Neural cell (in vitro differentiated cells): ENCODE data around the gene BRD3OS. TPM values are rescaled to one million over a fixed set of nuclear protein-coding genes. Genes with fewer than 3 reads are reported as not detected.

Experiments
- H2AFZ ChIP-seq: fragments of 200-600, 300-800 bp; sonication (generic), shearing (Covaris generic); 2 replicates; pipeline ENCODE4 v1.6.0; 2014; ENCODE audit warnings: low read depth, mild to moderate bottlenecking, antibody characterized with exemption, low read length, moderate library complexity
- H3F3A ChIP-seq: fragments of 200-600 bp; shearing (Covaris generic); 2 replicates; pipeline ENCODE4 v1.6.1; 2016; ENCODE audit warnings: mild to moderate bottlenecking, moderate library complexity, mixed read lengths, antibody characterized with exemption, low read length; ENCODE audit not compliant: insufficient read depth, poor library complexity, severe bottlenecking
- H3K27ac ChIP-seq: fragments of 200-600, 300-800 bp; sonication (generic), shearing (Covaris generic); 2 replicates; pipeline ENCODE4 v1.5.1; 2014; ENCODE audit warnings: mild to moderate bottlenecking, low read length, moderate library complexity
- H3K27me3 ChIP-seq: fragments of 300-800, 200-600 bp; sonication (generic), shearing (Covaris generic); 2 replicates; pipeline ENCODE4 v1.6.0; 2014; ENCODE audit warnings: mild to moderate bottlenecking, low read depth, low read length, moderate library complexity; ENCODE audit not compliant: insufficient read depth
- H3K36me3 ChIP-seq: fragments of 300-800, 200-600 bp; sonication (generic), shearing (Covaris generic); 2 replicates; pipeline ENCODE4 v1.5.1; 2014; ENCODE audit warnings: mild to moderate bottlenecking, antibody characterized with exemption, low read length, moderate library complexity; ENCODE audit not compliant: insufficient read depth
- H3K4me2 ChIP-seq: fragments of 300-800, 200-600 bp; sonication (generic), shearing (Covaris generic); 2 replicates; pipeline ENCODE4 v1.6.0; 2014; ENCODE audit warnings: mild to moderate bottlenecking, low read length
- H3K4me3 ChIP-seq: fragments of 300-800, 200-600 bp; sonication (generic), shearing (Covaris generic); 2 replicates; pipeline ENCODE4 v1.5.1; 2014; ENCODE audit warnings: mild to moderate bottlenecking, low read length, moderate library complexity
- H3K79me2 ChIP-seq: fragments of 200-600 bp; shearing (Covaris generic); replicated peaks from 2 replicates; pipeline ENCODE4 v1.6.0; 2014; ENCODE audit warnings: mild to moderate bottlenecking, low read length, moderate library complexity; ENCODE audit not compliant: insufficient read depth
- H3K9ac ChIP-seq: fragments of 300-800, 200-600 bp; sonication (generic), shearing (Covaris generic); 2 replicates; pipeline ENCODE4 v1.6.1; 2016; ENCODE audit warnings: mild to moderate bottlenecking, low read length, mixed read lengths
- H3K9me2 ChIP-seq: fragments of 200-600 bp; shearing (Covaris generic); 2 replicates; pipeline ENCODE4 v1.6.1; 2016; ENCODE audit warnings: mild to moderate bottlenecking, low read length, mixed read lengths; ENCODE audit not compliant: insufficient read depth
- H3K9me3 ChIP-seq: fragments of 200-600, 300-800 bp; sonication (generic), shearing (Covaris generic); 2 replicates; pipeline ENCODE4 v1.6.1; 2016; ENCODE audit warnings: mild to moderate bottlenecking, mixed run types, low read length, moderate library complexity, mixed read lengths
- H4K20me1 ChIP-seq: fragments of 200-600 bp; shearing (Covaris generic); 2 replicates; pipeline ENCODE4 v1.6.1; 2016; ENCODE audit warnings: mild to moderate bottlenecking, mixed run types; ENCODE audit not compliant: insufficient read depth
- CTCF ChIP-seq: fragments of 450-650 bp; IDR thresholded peaks from 2 replicates; pipeline ENCODE4 v1.5.1; 2014; ENCODE audit warnings: antibody characterized with exemption, mild to moderate bottlenecking, moderate library complexity; ENCODE audit not compliant: poor library complexity, severe bottlenecking
- EP300 ChIP-seq: fragments of 450-650 bp; conservative IDR thresholded peaks from 2 replicates; pipeline ENCODE4 v1.6.1; 2014; ENCODE audit warnings: antibody characterized with exemption, mild to moderate bottlenecking, moderate library complexity; ENCODE audit not compliant: poor library complexity, severe bottlenecking
- EZH2 ChIP-seq: fragments of 200-600, 300-800 bp; shearing (Covaris generic), sonication (generic); IDR thresholded peaks from 2 replicates; pipeline ENCODE4 v1.6.1; 2014; ENCODE audit warnings: antibody characterized with exemption, low read length, borderline replicate concordance, mild to moderate bottlenecking; ENCODE audit not compliant: insufficient read depth, poor library complexity, severe bottlenecking
- MXI1 ChIP-seq: fragments of 450-650 bp; conservative IDR thresholded peaks from 2 replicates; pipeline ENCODE4 v1.6.1; 2014; ENCODE audit warnings: antibody characterized with exemption, mild to moderate bottlenecking; ENCODE audit not compliant: poor library complexity, severe bottlenecking
- POLR2AphosphoS5 ChIP-seq: IDR thresholded peaks from 2 replicates; pipeline ENCODE4 v1.6.1; 2012
- RAD21 ChIP-seq: fragments of 450-650 bp; conservative IDR thresholded peaks from 2 replicates; pipeline ENCODE4 v1.6.1; 2014; ENCODE audit warnings: antibody characterized with exemption, mild to moderate bottlenecking, moderate library complexity
- REST ChIP-seq: IDR thresholded peaks from 2 replicates; pipeline ENCODE4 v1.6.1; 2012; ENCODE audit warnings: borderline replicate concordance
- SMC3 ChIP-seq: fragments of 450-650 bp; conservative IDR thresholded peaks from 2 replicates; pipeline ENCODE4 v1.6.1; 2014; ENCODE audit warnings: antibody characterized with exemption, mild to moderate bottlenecking, moderate library complexity; ENCODE audit not compliant: poor library complexity
- TAF1 ChIP-seq: IDR thresholded peaks from 2 replicates; pipeline ENCODE4 v1.6.1; 2012; ENCODE audit warnings: low read depth
- polyA plus RNA-seq: library from polyadenylated mRNA; depleted of rRNA; stranded (reverse); fragments of >200 nt; gene quantifications from 2 replicates; pipeline ENCODE4 v1.2.3, GENCODE V29; 2014

Gene BRD3OS
- polyA plus RNA-seq, 1 donor from 2014 or later = 49.5 TPM

GRCh38 chr9:133993635-133994253 is 31.5 kb upstream of the BRD3OS start:
- H3K27ac ChIP-seq = no peak overlapping the region
- no peaks in the 10 kb centered on the region for H3K9me2 ChIP-seq
- no peak overlapping the region for H2AFZ ChIP-seq
- no peaks in the 10 kb centered on the region for H4K20me1 ChIP-seq
- H3K4me2 ChIP-seq = no peak overlapping the region
- peak overlapping the region; percentile 77 for H3K9ac ChIP-seq
- peak overlapping the region; percentile 73 for H3K4me3 ChIP-seq
- no peaks in the 10 kb centered on the region for H3F3A ChIP-seq
- H3K36me3 ChIP-seq = no peaks in the 10 kb centered on the region
- peaks cover 19% of the 10 kb centered on the region for H3K79me2 ChIP-seq
- TF ChIP-seq REST (no peak), TAF1 (no peak), SMC3 (no peak), RAD21 (no peak), CTCF (no peak), MXI1 (no peak), EZH2 (no peak), POLR2AphosphoS5 (no peak)
- H3K27me3 ChIP-seq = no peaks in the 10 kb centered on the region
- no peaks in the 10 kb centered on the region for H3K9me3 ChIP-seq

GRCh38 chr9:133994353-133995011 is 30.8 kb upstream of the BRD3OS start:
- no peaks in the 10 kb centered on the region for H3K9me3 ChIP-seq
- no peak overlapping the region for H3K9ac ChIP-seq
- no peak overlapping the region for H3K4me2 ChIP-seq
- H3K27me3 ChIP-seq = no peaks in the 10 kb centered on the region
- no peaks in the 10 kb centered on the region for H3K9me2 ChIP-seq
- no peaks in the 10 kb centered on the region for H4K20me1 ChIP-seq
- TF ChIP-seq REST = no peak
- peak; percentile 99 for TF ChIP-seq SMC3
- TF ChIP-seq RAD21 = peak; percentile 99
- TF ChIP-seq MXI1 = no peak
- TF ChIP-seq CTCF = peak; percentile 99
- TF ChIP-seq EP300 = peak; percentile 9
- no peak for TF ChIP-seq EZH2
- no peaks in the 10 kb centered on the region for H3K36me3 ChIP-seq
- no peak overlapping the region for H2AFZ ChIP-seq
- H3K4me3 ChIP-seq = no peak overlapping the region
- peaks cover 18% of the 10 kb centered on the region for H3K79me2 ChIP-seq
- no peaks in the 10 kb centered on the region for H3F3A ChIP-seq
- no peak overlapping the region for H3K27ac ChIP-seq
